HG03342 (cell line): ENCODE measurements around the gene MAPK11.

Experiments
- ATAC-seq: cut with Tn5 transposase; IDR thresholded peaks from one replicate; pipeline ENCODE4 v1.9.1; 2021; ENCODE audit warnings: mild to moderate bottlenecking, moderate library complexity; ENCODE audit not compliant: unreplicated experiment

Gene MAPK11

DNA sequence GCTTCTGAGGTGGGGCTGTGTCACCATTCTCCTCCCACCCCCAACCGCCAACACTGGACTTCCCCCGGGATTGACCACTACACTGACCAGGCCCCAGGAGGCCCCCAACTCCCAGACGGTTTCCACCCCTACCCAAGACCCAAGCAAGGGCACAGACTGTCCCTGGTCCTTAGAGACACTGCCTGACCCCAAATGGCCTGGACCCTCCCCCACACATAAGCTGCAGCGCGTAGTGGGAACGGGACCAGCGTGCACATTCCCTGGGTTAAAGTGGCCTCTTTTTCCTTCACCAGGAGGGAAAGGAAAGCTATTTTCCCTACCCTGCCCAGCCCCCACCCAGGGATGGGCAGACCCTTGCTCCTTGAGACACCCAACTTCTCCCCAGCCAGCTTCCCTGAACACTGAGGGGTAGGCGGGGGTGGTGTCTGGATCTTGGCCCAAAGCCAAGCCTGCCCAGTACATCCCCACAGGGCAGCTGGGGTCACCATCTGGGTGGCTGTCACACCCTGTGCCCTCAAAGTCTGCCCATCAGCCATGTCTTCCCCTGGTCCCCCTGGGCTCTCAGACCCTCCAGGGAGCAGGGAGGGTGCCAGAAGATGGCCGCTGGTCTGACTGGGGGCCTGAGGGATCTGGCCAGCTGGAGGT is 7.1 kb downstream of the MAPK11 start:
- no peak for ATAC-seq

DNA sequence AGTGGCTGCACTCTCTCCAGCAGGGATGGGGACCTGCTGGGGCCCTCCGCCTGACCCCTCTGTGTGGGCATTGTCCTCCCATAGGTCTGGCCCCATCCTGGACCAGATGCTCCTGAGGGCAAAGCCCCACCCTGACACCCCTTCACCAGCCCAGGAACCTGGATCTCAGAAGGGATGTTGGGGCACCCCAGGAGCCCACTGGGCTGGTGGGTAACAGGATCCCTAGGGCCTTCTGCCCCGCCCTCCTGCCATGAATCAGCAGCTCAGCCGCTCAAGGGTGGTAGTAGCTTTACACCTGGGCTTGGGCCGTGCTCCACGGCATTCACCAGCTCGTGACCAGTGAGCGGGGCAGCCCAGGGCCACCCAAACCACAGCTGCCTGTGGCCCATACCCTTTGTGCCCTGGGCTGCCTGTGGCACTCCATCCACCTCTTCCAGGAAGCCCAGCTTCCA is 7.7 kb downstream of the MAPK11 start:
- ATAC-seq = no peak

DNA sequence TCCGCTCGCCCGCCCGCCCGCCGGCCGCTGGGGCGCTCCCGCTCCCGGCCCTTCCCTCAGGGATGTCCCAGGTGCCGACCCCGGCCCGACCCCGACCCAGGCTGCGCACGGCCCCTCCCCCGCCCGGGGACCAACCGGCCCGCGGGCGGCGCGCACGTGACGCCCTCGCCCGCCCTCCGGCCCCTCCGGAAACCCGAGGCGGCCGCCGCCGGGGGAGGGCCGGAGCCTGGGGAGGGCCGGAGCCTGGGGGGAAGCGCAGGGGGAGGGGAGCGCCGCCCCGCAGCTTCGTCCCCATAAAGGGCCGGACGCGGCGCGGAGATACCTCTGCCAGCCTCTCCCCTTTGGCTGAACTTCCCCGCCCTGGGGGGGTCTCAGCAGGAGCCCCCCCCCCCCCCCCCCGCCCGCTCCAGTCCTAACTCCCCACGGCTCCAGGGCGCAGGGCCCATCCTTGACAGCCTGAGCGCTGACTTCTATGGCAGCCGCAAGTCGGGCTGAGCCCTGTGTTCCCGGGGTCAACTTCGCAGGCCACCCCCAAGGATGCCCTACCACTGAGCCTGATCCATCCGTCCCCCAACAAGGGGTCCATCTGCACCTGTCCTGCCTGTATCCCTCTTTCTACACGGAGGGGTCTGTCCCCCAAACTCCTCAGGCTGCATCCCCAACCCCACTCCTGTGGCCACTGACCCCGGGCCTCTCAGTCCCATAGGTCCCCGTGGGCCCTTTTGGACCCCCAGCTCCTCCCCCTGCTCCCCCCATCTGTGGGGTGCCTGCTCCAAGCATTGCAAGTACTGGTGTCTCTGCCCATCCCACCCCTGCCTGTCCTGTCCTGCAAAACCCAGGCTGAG is 8.3 kb downstream of the MAPK11 start, which contains the start of gene MAPK12:
TSS of gene MAPK12 (minus strand) at position 69 of the 845 bp plus-strand sequence. CDS start 174 bp downstream, outside the sequence.
- no peak for ATAC-seq

DNA sequence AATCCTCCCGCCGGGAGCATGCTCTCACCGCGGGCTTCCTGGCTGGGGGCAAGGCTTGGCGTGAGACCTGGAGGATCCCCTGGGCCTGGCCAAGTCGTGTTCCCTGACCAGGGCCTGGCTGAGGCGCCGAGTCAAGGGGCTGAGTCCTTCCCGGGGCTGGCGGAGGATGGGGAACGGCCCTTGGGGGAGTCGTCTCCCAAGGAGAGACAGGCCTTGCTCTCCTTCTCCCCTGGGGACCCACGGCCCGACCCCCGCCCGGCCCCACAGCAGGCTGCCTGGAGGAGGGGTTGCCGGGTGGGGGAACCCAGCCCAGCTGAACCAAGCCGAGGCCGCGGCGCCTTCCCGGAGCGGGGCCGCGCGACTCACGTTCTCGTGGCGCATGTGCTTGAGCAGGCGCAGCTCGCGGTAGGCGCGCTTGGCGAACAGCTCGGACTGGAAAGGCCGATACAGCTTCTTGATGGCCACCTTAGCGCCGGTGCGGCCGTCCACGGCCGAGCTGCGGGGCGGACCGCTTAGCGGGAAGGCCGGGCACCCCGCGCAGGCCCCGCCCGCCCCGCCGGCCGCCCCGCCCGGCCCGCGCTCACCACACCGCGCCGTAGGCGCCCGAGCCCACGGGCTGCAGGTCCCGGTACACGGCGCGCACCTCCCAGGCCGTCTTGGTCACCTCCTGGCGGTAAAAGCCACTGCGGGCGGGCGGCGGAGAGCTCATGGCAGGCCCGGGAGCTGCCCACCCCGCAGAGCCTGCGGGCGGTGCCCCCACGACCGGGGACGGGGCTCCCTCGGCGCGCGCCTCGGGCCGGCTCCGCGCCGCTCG is 9.2 kb downstream of the MAPK11 start:
- no peak for ATAC-seq

DNA sequence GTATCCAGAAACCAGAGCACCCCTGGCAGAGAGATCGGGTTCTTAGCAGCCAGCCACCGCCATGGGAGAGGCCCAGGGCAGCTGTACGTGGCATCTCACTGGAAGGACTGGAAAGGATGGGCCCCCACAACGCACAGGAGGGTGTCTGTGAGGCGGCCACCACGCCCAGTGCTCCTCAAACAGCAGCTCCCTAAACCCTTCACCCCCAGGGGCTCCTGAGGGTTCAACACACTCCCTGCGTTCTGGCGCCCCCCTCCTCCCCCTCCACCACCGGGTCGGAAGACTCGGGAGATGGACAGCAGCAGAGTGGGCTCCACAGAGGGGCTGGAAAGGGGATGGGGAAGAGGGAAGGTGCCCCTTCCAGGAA is 9.8 kb downstream of the MAPK11 start:
- ATAC-seq = no peak

DNA sequence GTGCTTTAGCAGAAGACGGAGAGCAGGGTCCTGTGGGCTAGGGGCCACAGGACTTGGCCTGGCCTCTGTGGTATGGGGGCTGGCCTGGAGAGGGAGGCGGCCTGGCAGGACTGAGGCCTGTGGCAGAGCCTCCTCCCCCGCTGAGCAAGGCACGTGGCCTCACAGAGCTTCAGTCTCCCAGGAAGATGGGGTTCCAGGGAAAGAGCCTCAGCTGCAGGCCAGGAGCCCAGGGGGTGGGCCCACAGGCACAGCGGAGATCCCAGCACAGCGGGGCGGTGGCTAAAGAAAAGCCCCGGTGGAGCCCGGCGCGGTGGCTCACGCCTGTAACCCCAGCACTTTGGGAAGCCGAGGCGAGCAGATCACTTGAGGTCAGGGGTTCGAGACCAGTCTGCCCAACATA is 10.9 kb downstream of the MAPK11 start:
- ATAC-seq = no peak

DNA sequence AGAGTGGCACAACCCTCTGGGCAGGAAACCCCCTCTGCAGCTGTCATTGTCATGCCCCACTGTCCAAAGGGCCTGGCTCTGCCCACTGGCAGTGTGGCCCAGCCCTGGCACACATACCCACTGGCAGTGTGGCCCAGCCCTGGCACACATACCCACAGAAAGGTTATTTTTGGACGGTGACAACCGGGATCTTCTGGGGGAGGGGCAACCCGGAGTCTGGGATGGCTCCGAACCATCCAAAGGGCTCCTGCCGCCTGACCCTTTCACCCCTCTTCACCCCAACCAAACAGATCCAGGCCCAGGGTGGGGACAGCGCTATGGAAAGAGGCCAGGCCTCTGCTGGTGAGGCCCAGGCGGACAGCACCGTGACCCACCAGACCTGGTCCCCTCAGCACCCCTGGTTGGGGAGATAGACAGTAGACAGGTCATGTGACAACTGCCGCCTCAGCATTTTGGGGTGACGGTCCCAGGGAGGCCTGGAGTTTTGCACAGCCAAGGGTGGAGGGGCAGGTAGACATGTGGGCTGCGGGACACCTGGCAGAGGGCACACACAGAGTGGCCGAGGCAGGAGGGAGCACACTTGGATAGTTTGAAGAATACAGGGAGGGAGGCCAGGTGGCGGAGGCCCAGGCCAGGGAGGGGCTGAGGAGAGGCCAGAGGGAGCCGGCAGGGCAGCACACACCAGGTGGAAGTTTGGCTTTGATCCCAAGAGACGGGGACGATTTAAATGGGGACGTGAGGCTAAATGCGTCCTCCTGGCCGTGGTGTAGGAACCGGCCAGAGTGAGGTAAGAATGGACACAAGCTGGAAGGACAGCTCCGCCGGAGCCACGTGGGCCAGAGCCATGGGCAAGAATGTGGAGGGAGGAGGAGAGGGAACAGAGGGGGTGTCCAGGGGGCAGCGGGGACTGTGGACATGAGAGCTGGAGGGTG is 11.6 kb downstream of the MAPK11 start:
- ATAC-seq = no peak

DNA sequence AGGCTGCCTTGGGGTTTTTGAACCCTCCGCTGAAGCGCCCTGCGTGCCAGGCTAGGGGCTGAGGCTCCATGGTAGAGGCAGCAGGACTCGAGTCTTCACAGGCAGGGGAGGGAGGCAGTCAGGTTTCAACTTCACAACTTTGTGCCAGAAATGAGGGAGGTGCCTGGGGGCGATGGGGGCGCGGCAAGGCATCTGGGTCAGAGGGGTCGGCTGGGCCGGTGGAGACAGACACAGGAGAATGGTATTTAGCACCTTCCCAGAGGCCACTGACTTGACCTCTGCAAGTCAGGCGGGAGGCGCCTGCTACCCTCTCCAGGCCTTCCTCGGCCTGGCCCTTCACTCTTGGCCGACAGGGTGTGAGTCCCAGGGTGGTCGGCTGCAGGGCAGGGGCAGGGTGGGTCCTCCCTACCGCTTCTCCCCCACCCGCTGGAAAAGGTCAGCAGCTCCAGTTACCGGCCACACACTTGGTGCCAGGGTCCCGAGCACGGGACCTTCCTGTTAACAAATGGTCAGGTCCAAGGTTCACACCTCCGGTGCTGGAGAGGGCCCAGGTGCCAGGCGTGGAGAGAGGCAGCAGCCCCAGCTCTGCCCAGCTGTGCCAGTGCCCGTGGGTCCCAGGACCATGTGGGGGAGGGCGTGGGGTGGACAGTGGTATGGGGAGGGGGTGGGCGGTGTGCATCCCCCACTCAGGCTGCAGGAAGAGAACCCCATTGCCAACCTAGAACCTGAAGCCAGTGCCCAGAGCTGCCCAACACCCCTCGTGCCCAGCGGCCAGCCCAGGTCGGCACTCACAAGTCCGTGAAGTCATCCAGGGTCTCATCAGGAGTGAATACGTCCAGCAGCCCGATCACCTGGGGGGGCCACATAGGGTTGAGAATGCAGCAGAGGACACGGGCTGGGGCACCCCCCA is 12.5 kb downstream of the MAPK11 start:
- no peak for ATAC-seq

DNA sequence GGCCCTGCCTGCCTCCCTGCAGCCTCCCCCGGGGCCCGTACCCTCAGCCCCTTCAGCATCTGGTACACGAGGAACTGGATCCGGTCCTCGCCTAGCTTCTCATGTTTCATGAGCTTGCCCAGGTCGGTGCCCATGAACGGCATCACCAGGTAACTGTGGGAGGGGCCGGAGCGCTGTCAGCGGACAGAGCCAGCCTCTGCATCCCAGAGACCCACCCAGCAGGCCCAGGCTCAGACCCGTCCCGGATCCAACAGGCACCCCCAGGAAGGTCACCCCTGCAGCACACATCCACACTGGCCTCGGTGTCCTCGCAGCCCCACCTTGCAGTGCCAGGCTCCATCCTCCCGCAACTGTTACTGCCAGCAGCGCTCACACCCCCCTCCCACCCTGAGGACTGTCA is 13.1 kb downstream of the MAPK11 start:
- ATAC-seq = no peak

DNA sequence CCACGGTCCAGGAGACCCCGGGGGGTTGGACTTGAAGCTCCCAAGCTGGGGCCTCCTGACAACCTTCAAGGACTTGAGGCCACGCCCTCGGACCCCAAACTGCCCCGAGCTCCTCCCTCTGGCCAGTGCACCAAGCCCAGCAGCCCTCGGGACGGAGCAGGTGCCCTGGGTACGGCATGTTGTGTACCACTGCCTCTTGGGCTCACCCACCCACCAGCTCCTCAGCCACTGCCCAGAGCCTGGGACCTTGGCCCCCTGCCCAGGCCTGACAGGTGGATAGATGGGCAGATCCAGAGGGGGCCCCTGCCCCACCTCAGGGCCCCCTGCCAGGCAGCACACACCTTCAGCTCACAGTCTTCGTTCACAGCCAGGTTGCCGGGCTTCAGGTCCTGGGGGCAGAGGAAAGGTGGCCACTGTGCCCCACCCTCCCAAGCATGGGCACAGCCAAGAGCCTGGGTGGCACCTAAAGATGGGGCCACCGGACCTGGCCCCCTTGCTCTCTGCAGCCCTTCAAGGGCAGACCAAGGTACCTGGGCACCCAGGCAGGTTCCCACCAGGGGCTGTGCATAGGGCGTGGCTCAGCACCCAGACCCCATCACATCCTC is 13.8 kb downstream of the MAPK11 start:
- ATAC-seq = no peak

DNA sequence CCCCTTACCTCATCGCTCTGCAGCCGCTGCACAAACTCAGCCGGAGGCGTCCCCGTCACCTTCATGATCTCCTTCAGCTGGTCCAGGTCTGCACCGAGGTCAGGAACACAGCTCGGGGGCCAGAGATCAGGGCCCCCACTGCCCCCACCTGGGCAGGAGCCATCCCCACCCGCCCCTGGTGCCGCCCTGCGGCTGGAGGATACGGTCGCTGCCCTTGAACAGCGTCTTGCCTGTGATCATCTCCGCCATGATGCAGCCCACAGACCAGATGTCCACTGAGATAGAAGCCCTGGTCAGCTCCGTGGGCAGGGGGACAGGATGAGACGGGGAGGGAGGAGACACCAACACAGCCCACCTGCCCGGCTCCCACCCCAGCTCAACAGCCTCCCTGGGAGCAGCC is 14.6 kb downstream of the MAPK11 start:
- no peak for ATAC-seq

DNA sequence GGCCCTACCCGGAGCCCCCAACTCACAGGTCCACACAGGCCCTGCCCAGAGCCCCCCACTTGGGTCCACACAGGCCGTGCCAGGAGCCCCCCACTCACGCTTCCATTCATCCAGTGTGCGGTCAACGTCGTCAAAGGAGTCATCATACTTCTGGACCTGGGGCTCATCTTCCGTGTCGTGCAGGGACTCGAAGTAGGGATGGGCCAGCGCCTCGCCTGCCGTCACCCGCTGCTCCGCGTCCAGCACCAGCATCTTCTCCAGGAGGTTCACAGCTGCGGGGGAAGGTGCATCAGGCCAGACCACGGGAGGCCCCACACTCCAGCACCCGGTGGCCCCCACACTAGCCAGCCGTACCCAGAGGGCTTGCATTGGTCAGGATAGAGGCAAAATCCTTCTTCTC is 15.1 kb downstream of the MAPK11 start:
- ATAC-seq = no peak

DNA sequence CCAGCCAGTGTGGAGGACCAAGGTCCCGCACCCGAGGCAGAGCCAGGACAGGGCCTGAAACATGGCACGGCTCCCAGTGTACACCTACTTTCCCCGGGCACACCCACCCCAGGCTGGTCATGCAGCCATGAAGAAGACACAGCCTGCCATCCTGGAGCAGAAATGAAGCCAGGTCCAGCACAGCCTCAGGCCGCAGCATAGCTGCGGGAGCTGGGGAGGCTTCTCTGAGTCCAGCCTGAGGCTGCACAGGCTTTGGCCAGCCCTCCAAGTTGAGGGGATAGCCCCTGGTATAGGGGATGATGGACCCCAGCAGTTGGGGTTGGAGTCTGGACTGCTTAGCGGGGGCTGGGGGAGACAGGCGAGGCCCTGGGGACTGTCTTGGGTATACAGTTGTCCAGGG is 16.2 kb downstream of the MAPK11 start:
- no peak for ATAC-seq

DNA sequence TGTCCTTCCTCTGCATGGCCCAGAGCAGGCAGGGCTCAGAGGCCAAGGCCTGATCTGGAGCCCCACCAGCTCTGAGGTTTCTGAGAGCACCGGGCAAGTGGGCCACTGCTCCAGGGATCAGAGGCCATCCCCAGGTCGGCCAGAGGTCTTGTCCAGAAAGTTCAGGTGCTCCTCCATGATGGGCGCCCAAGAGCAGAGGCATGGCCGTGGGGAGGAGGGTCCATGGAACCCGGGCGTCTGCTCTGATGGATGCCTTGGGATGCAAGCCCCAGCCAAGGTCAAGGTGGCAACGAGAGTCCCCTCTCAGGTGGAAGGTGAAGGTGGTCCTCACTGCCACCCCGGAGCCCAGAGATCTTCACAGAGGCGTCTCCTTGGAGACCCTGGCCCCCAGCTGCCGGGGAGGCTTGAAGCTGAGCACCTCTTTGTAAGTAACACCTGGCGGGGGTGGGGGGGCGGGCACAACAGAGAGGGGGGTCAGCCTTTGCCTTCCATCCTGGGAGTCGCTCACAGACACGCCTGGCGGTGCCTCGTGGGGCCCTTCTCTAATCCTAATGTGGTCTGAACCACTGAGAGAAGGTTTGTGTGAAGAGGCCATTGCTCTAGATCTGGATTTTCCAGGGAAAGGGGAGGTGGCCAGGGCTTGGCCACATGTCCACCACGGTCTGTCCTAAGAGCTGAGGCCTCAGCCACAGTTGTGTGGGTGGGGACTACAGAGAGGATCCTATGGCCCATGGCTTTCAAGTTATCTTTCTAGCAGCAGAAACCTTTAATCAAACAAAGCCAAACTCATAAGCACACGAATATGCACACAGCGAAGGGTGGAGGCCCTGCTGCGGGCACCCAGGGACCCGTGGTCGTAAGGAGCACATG is 16.9 kb downstream of the MAPK11 start:
- no peak for ATAC-seq

DNA sequence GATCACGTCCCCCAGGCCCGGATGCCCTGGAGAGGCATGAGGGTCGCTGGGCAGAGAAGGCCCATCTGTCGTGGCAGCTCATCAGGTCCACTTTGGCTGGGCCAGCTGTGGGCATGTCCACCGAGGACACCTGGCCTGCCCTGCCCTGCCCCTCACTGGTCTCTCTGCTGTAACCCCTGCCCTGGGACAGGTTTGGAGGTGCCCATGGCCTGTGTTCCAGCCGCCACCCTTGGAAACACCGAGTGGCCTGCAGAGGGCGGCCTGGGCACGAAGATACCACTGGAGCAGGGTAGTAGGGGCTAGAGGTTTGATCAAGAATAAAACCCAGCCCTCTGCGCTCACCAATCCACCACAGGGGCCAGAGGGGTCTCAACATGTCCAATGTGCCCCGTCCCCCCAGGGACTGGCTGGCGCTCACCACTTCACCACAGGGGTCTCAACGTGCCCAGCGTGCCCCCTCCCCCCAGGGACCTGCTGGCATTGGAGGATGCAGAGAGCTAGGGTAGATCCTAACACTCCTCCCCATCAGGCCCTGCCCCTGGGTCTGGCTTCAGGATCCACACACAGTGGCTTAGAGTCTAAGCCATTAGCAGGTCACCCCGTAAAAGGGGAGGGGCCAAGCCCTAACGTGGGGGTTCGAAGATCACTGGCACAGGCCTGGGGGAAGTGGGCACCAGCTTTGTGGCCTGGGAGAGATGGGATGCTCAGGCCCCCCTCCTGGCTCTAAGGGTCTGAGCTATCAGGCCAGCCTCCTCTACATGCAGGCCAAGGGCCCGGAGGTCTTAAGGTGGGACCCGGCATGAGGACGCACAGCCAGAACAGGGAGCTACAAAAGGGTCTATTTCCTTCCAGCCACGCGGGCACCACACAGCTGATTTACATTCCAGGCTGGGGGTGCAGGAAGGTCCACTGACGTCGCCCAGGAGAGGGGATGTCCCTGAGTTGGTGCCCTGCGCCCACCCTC is 17.8 kb downstream of the MAPK11 start:
- no peak for ATAC-seq

DNA sequence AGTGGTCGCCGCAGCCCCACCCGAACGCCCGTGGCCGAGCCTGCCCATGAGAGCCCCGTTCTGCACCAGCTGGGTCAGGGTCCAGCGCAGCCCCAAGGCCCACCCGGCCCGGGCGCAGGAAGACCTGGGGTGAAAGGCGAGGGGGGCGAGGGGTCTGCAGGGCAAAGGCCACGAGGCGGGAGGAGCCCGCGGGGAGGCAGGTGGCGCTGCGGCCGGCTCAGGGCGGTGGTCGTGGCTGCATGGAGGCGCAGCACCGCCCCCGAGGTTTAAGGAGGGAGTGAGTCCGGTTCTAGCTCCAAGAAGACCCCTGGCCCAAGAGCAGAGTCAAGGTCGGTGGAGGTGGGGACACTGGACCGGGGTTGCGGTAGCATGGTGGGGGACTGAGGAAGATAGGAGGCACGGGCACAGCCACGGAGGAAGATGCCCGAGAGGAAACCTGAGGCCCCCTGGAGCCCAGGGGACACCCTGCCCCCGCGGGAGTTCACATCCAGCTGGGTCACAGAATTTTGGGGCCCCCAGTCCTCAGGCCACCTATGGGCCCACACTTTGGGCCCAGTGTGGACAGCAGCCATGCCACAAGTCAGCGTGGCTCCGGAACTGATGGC is 18.6 kb downstream of the MAPK11 start:
- no peak for ATAC-seq
